GM23338 (cell line): ENCODE data around the gene TMEM59.

Source experiments
- CTCF ChIP-seq, 2 experiments: fragments of 200-600 bp in 1 of 2; sonication (generic) in 1 of 2; conservative IDR thresholded peaks; 2 replicates each; pipeline versions ENCODE4 v1.5.1 to v1.6.1; 2016 to 2017; ENCODE audit warnings: antibody characterized with exemption in 2 of 2, low read depth in 2 of 2, mild to moderate bottlenecking in 2 of 2, moderate library complexity in 1 of 2
- EZH2 ChIP-seq: fragments of 200-600 bp; sonication (generic); IDR thresholded peaks from one replicate; pipeline ENCODE4 v1.8.0; 2017; ENCODE audit warnings: antibody characterized with exemption, mild to moderate bottlenecking, low read depth; ENCODE audit not compliant: unreplicated experiment
- REST ChIP-seq: IDR thresholded peaks from one replicate; pipeline ENCODE4 v1.6.1; 2018; ENCODE audit warnings: antibody characterized with exemption; ENCODE audit not compliant: unreplicated experiment

- no peak for TF ChIP-seq CTCF (conservative IDR thresholded peaks at IDR 0.05; ENCODE audit: low read depth in 2 of 2)
- no peak for TF ChIP-seq EZH2
- no peak for TF ChIP-seq REST
Observed at GRCh38 chr1:54096877-54097240, 43.9 kb upstream of the TMEM59 start.
